NB4 (cell line): ENCODE measurements around the gene KCNJ12.

Experiments
- MYC ChIP-seq: IDR thresholded peaks from 2 replicates; pipeline ENCODE4 v1.6.1; 2011; ENCODE audit warnings: low read depth, low read length
- POLR2A ChIP-seq: IDR thresholded peaks from 2 replicates; pipeline ENCODE4 v1.6.1; 2011; ENCODE audit warnings: mild to moderate bottlenecking; ENCODE audit not compliant: insufficient read length; ENCODE audit errors: extremely low read depth
- TF ChIP-seq, protein P1 (sequence below): IDR thresholded peaks from one replicate; pipeline ENCODE4 v1.5.1; 2012; ENCODE audit warnings: low read depth, low read length

DNA sequence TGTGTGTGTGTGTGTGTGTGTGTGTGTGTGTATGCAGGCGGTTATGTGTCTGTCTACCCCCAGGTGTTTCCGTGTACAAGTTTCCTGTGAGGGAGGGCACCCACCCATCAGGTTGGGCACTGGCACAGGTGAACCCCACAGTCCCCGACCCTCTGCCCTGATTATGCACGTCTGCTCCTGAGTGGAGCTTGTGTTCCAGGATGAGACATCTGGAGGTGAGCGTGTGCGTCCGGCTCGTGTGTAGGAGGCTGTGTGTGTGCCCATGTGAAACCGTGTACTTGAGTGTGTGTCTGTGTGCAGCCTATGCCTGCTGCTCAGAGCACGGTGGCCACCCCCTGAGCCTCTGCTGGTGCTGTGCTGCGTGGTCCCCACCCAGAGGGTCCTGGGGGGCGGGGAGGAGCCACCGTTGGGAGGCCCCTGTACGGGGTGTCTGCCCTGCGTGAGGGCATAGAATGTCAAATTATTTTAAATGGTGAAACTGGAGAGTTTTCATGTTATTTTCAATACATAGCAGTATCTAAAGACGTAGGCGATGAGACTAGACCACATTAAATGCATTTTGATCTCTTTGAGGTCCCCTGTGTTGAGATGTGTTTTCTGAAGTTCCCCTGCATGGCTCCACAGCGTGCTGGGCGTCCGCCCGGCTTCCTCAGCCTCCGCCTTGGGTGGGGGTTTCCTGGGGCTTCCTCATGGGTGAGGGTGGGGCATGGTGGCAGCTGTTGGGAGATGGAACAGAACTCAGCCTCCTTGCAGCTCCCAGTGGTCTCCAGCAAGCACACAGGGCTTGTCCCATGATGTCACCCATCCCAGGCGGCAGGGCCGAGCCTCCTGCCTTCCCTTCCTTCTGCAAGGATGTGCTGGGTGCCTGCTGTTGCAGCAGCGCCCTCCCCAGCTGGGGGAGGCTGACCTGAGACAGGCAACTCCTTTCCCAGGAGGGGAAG, 43.4 kb downstream of the KCNJ12 start:
- TF ChIP-seq, protein P1, sequence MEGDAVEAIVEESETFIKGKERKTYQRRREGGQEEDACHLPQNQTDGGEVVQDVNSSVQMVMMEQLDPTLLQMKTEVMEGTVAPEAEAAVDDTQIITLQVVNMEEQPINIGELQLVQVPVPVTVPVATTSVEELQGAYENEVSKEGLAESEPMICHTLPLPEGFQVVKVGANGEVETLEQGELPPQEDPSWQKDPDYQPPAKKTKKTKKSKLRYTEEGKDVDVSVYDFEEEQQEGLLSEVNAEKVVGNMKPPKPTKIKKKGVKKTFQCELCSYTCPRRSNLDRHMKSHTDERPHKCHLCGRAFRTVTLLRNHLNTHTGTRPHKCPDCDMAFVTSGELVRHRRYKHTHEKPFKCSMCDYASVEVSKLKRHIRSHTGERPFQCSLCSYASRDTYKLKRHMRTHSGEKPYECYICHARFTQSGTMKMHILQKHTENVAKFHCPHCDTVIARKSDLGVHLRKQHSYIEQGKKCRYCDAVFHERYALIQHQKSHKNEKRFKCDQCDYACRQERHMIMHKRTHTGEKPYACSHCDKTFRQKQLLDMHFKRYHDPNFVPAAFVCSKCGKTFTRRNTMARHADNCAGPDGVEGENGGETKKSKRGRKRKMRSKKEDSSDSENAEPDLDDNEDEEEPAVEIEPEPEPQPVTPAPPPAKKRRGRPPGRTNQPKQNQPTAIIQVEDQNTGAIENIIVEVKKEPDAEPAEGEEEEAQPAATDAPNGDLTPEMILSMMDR: no peak
- TF ChIP-seq POLR2A (no peak), MYC (no peak)
